Omental fat pad (tissue), 4 donors: ENCODE measurements around the gene RAC3. TPM values are rescaled to one million over a fixed set of nuclear protein-coding genes. Genes with fewer than 3 reads are reported as not detected.

Experiments
- ATAC-seq: fragments of 150-250 bp; one replicate; pipeline ENCODE4 v1.9.1; 2016; ENCODE audit warnings: mild to moderate bottlenecking, moderate library complexity; ENCODE audit not compliant: low FRiP score
- DNase-seq: peaks from one replicate; pipeline ENCODE4 v3.0.0-alpha.2; 2019; ENCODE audit warnings: low spot score
- total RNA-seq, 4 donors: library from RNA; depleted of rRNA; stranded (reverse); fragments of >200 nt; gene quantifications; one replicate each; pipeline ENCODE4 v1.1.0, GENCODE V29; 2016
- TF ChIP-seq, protein P1 (sequence below), 3 donors: fragments of 450-650 bp; IDR thresholded peaks; one replicate each; pipeline ENCODE4 v1.5.1; 2016 to 2017; ENCODE audit warnings: antibody characterized with exemption in 3 of 3, mild to moderate bottlenecking in 3 of 3, moderate library complexity in 2 of 3

RAC3 gene
- total RNA-seq, 4 donors from 2014 or later, result 7.9 to 25.1 (median 12.0) TPM

DNA sequence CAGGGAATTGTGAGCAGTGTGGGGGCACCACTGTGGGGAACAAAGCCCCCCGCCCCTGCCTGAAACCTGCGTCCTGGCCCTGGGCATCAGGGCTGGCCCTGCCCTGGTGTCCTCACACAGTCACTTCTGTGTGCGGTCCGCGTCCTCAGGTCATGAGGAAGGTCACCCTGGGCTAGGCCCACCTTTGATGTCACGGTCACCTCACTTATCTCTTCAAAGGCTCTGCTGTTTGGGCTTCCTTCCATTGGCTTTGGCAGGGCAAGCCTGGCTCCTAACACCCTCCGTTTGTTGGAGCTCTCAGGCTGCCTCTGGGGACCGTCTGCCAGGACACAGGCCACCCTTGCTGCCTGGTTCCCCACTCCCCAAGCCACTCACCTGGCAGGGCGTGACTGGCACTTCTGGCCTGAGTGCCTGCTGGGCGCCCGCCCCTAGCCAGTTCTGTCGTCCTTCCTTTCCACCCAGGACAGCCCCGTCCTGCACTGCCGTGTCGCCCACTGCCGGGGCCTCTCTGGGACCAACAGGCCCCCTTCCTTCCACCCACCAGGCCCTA, 17.6 kb upstream of the RAC3 start:
- ATAC-seq (no peak), DNase-seq (no peak)

DNA sequence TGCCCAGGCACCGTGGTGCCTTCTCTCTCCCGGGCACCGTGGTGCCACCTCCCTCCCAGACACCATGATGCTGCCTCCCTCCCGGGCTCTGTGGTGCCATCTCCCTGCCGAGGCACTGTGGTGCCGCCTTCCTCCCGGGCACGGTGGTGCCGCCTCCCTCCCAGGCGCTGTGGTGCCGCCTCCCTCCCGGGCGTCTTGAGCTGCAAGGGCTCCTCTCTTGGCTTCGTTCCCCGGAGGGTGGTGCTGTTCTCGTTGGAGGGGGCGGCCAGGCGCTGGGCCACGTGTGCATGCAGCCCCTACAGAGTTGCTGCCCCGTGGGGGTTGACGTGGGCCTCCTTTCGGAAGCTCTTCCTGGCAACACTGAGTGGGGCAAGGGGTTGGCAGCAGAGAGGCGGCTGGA, 17.0 kb upstream of the RAC3 start:
- TF ChIP-seq, protein P1, sequence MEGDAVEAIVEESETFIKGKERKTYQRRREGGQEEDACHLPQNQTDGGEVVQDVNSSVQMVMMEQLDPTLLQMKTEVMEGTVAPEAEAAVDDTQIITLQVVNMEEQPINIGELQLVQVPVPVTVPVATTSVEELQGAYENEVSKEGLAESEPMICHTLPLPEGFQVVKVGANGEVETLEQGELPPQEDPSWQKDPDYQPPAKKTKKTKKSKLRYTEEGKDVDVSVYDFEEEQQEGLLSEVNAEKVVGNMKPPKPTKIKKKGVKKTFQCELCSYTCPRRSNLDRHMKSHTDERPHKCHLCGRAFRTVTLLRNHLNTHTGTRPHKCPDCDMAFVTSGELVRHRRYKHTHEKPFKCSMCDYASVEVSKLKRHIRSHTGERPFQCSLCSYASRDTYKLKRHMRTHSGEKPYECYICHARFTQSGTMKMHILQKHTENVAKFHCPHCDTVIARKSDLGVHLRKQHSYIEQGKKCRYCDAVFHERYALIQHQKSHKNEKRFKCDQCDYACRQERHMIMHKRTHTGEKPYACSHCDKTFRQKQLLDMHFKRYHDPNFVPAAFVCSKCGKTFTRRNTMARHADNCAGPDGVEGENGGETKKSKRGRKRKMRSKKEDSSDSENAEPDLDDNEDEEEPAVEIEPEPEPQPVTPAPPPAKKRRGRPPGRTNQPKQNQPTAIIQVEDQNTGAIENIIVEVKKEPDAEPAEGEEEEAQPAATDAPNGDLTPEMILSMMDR (IDR thresholded peaks at IDR 0.05), result no peak
- ATAC-seq, result no peak
- DNase-seq, result no peak

More for the DNA sequence above, 17.6 kb upstream of the RAC3 start:
- TF ChIP-seq, protein P1 (IDR thresholded peaks at IDR 0.05), result no peak

DNA sequence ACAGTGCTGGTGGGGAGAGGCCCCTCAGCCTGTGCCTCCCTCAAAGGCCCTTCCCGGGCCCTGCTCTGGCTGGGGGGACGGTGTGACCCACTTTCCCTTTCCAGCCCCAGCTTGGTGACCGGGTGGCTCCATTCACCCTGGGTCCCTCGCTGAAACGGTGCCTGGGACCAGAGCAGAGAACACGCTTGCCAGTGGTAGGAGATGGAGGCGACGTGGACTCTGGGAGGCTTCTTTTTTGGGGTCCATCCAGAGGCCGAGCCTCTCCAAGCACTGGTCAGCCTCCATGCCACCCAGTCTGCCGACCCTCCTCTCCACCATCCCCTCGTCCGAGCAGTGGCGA, 16.5 kb upstream of the RAC3 start:
- DNase-seq (no peak), ATAC-seq (no peak)
- TF ChIP-seq, protein P1 (IDR thresholded peaks at IDR 0.05), result no peak

DNA sequence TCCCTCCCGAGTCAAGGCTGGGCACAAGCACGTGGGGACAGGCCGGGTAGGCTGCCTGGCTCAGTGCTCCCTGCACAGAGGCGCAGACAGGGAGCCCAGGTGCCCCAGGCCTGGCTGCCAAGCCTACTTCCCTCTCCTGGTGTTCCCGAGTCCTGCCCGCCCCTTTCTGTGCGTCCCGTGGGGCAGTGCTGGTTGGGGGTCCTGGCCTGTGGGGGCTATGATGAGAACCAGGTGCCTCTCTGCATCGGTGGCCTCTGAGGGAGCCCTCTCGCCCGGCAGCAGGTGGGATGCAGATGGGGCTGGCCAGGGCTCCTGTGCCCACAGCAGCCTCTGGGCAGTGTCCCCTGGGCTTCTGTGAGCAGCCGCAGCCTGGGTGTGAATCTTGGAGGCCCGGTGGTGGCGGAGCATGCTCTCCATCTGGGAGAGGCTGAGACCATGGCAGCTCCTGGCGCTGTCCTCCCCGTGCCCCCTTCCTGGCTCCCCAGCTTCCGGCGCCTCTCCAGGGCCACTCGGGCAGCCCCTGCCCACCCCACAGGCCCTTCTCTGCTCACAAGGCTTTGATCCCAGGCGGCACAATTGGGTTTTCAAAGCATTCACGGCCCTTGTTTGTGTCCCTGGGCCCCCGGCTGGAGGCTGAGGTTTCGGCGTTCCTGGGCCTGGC, 16.0 kb upstream of the RAC3 start:
- TF ChIP-seq, protein P1 (IDR thresholded peaks at IDR 0.05), result no peak
- ATAC-seq (no peak), DNase-seq (no peak)

DNA sequence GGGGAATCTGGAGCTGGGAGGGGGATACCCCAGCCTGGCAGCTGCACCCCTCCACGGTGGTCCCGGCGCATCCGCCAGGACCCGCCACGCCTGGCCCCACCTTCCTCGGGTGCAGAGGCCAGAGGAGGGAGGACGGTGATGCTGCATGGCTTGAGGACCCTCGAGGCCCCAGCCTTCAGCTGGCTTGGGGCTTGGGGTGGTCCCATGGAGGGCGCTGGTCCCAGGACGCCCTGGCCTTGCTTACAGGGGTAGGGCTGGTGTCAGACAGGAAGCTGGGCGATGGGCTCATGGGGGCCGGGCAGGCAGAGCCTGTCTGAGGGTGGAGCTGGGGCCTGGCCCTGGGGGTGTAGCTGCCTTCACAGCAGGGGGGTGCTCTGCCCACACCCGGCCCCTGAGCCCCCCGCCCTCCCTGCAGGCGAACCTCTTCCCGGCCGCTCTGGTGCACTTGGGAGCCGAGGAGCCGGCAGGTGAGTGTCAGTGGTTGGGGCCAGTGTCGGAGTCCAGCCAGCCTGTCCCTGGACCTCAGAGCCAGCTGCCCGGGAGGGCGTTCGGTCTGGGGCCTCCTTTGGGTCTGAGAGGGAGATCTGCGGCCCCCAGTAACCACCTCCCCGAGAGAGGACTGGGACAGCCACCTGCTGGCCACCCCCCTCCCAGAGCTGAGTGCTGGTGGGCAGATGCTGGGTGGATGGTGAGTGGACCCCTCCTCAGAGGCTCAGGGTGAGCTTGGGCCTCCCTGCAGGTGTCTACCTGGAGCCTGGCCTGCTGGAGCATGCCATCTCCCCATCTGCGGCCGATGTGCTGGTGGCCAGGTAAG, 15.2 kb upstream of the RAC3 start:
- TF ChIP-seq, protein P1 (IDR thresholded peaks at IDR 0.05), result no peak
- DNase-seq (no peak), ATAC-seq (no peak)

DNA sequence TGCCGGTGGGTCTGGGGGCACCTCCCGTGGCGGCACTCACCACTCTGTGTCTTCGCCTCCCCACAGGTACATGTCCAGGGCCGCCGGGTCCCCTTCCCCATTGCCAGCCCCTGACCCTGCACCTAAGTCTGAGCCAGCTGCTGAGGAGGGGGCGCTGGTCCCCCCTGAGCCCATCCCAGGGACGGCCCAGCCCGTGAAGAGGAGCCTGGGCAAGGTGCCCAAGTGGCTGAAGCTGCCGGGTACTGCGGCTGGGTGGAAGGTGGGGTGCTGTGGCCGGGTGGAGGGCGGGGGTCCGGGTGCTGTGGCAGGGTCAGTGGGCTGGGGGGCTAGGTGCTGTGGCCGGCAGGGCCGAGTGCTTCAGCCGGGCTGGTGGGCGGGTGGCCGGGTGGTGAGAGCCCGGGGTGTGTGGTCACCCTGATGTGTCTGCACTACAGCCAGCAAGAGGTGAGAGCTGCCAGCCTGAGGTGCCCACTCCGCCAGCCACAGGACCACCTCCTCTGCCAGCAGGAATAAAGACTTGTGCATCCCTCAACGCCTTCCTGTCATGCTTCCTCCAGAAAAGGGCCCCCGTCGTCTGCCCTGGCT, 14.5 kb upstream of the RAC3 start:
- no peak for DNase-seq
- TF ChIP-seq, protein P1 (IDR thresholded peaks at IDR 0.05), result no peak
- no peak for ATAC-seq
